ENCODE measurements around the gene SNAP23.

DNA sequence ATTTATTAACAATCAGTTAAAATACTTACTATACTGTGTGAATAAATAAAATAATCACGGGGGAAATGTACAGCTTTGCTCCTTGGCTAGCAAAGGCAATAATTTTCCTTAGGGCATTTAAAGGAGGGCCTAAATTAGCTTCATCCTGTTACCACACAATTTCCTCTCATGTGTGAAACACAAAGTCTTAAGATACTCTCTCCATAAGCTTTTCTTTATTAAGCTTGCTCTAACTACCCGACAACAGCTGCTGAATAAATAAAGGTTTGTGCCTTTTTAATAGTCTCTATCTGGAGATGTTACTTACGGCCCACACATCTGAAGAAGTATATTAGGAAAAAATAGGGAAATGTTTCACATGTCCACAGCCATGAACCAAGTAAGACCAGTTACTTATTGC is 34.2 kb upstream of the SNAP23 start:
- TF ChIP-seq CTCF (conservative IDR thresholded peaks at IDR 0.05; ENCODE audit: low read length) (no peak), EZH2phosphoT487 (IDR thresholded peaks at IDR 0.05; ENCODE audit: borderline replicate concordance, low read depth, low read length) (no peak)

Data from OCI-LY7 (cell line).